Skeletal muscle tissue (tissue), 4 donors: Measurements from ENCODE around the gene LAMB1. TPM values are rescaled to one million over a fixed set of nuclear protein-coding genes. Genes with fewer than 3 reads are reported as not detected.

ENCODE experiments used
- H3K27ac ChIP-seq: one replicate; pipeline ENCODE4 v1.7.0; 2013; ENCODE audit warnings: mild to moderate bottlenecking, low read depth, low read length, inconsistent platforms
- H3K27me3 ChIP-seq, 3 donors: one replicate each; pipeline ENCODE4 v1.7.0; 2013; ENCODE audit warnings: low read length in 3 of 3; ENCODE audit not compliant: control insufficient read depth in 3 of 3, insufficient read depth in 3 of 3
- H3K36me3 ChIP-seq, 3 donors: one replicate each; pipeline ENCODE4 v1.7.0; 2013; ENCODE audit warnings: low read length in 3 of 3; ENCODE audit not compliant: control insufficient read depth in 3 of 3, insufficient read depth in 3 of 3
- H3K4me1 ChIP-seq, 3 donors: one replicate each; pipeline ENCODE4 v1.7.0; 2013; ENCODE audit warnings: low read length in 3 of 3, mild to moderate bottlenecking in 3 of 3; ENCODE audit not compliant: control insufficient read depth in 3 of 3, insufficient read depth in 3 of 3
- H3K4me3 ChIP-seq, 3 donors: one replicate each; pipeline ENCODE4 v1.7.0; 2013; ENCODE audit warnings: low read length in 3 of 3
- H3K9ac ChIP-seq, 3 donors: one replicate each; pipeline ENCODE4 v1.7.0; 2013; ENCODE audit warnings: low read length in 3 of 3, mild to moderate bottlenecking in 3 of 3, moderate library complexity in 2 of 3, low read depth in 1 of 3
- H3K9me3 ChIP-seq, 3 donors: one replicate each; pipeline ENCODE4 v1.7.0; 2013; ENCODE audit warnings: low read length in 3 of 3; ENCODE audit not compliant: control insufficient read depth in 3 of 3
- total RNA-seq: library from RNA; depleted of rRNA; stranded (reverse); fragments of >200 nt; gene quantifications from one replicate; pipeline ENCODE4 v1.2.3, GENCODE V29; 2014
- donor health status: Osteomylitis.

The LAMB1 gene
- total RNA-seq, 1 donor from 2014 or later = 195 TPM

DNA sequence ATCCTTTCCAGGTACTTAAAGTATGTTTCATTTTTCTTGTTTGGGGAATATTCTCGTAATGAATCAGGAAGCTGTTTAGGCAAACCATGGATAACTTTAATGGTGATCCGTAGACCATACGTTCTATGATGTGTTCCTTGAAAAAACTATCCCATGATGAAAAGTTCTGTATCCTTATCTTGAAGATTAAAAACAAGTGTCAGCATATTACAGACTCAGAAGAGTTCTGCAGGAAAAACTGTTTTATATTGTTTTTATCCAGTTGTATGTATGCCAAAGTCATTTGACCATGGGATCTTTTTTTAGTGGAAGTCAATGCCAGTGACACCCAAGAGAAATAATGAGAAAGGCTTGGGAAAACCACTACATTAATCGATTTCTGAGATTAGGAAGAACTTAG lies 59.9 kb downstream of the LAMB1 start:
- Histone ChIP-seq H3K27ac (no peak overlapping the region), H3K27me3 (no peaks in the 10 kb centered on the region), H3K9ac (no peak overlapping the region), H3K4me1 (peaks cover 24 to 29% (median 26%) of the 10 kb centered on the region in 3 donors), H3K36me3 (peaks cover 8 to 23% (median 15%) of the 10 kb centered on the region in 3 donors), H3K4me3 (no peak overlapping the region), H3K9me3 (no peaks in the 10 kb centered on the region)

DNA sequence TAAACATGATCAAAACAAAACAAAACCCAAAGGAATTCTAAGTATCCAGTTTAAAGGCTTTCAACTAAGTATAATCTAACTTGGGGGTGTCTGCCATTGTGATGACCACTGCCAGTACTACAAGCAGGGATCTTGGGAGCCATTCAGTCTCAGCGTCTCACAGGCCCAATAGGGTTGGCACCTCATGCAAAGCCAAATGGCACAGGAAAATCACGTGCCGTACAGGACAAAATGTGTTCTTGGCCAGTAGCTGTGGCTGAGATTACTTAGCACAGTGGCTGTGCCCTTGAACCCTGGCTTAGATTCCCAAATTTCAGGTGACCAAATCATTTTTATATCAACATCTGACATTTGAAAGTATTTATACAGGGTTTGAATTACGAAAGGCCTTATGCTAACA lies 62.0 kb downstream of the LAMB1 start:
- Histone ChIP-seq H3K9ac (no peak overlapping the region), H3K9me3 (no peaks in the 10 kb centered on the region), H3K27ac (no peak overlapping the region), H3K27me3 (no peaks in the 10 kb centered on the region), H3K4me3 (no peak overlapping the region), H3K36me3 (peaks cover 8 to 23% (median 15%) of the 10 kb centered on the region in 3 donors), H3K4me1 (peaks cover 28 to 35% (median 29%) of the 10 kb centered on the region in 3 donors)

DNA sequence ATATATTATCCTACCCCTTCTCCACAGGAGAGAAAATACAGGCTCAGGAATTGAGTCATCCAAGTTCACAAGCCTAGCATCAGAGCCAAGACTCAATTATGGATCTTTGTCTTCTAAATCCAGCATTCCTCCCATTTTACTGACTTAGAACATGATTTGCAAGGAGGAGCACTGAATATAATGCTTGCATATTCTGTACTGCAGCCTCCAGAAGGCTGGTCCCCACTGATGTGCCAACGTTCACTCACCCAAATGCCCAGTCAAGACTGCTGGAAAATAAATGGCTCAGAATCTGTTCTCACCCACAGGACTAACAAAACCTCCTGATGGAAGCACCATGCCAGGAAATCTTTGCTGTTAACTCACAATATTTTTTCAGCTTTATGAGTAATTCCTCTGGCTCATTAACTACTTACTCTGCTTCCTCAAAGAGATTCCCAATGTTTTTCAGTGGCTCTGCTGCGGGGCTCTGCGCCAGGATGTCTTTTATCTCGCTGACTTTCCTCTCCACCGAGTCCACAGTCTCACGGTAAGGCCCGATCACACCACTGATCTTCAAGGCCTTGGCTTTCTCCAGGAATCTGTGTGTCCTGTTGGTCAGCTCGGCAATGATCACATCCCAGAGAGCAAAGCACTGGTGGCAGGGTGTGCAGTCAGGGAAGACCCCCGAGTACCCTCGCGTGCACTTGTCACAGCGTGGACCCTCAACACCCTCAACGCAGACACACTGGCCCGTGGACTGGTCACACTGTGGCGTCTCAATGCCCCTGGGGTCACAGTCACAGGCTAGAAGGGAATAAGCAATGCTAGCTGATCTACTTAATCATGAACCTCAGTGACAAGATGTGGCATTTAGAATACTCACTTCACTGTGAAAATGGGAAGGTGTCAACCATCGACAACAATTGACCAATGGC lies 63.1 kb downstream of the LAMB1 start:
- Histone ChIP-seq H3K27me3 (no peaks in the 10 kb centered on the region), H3K27ac (peak overlapping the region; percentile 46), H3K4me1 (peaks cover 23 to 35% (median 24%) of the 10 kb centered on the region in 3 donors), H3K36me3 (peaks cover 8 to 26% (median 15%) of the 10 kb centered on the region in 3 donors), H3K4me3 (no peak overlapping the region), H3K9ac (no peak overlapping the region), H3K9me3 (no peaks in the 10 kb centered on the region)

DNA sequence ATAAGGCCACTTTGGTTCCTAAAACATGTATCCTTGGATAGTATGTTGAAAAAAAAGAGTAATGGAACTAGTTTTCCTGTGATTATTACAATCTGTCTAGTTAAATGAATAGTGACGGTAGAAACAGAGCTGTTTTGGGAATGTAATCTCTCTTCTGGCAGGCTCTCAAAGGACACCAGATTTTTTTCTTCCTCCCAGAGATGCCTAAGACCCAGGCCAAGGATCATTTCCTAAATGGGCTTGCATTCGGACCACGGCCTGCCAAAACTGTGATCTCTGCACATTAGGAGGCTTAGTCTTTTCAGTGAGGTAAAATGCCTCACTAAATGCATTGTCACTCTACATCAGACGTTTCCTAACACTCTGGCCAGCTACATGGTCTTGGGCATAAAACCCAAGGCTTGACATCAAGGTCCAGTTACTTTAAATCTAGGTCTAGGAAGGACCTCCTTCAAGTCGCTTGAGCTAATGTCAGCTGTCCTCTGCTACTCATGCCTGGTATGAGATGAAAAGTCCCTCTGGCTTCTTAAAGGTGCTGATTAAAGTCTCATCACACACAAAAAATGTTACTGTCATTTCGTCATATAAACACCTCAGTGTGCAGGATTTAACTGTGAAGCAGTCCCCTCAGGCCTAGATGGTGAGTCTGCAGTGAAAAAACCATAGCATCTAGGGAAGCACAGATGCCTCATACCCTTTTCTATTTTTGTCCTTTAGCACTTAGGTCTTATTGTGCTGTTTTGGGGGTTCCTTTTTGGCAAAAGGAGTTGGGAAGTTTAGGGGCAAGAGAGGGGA lies 64.3 kb downstream of the LAMB1 start:
- H3K36me3 ChIP-seq = peaks cover 8 to 26% (median 11%) of the 10 kb centered on the region in 3 donors

DNA sequence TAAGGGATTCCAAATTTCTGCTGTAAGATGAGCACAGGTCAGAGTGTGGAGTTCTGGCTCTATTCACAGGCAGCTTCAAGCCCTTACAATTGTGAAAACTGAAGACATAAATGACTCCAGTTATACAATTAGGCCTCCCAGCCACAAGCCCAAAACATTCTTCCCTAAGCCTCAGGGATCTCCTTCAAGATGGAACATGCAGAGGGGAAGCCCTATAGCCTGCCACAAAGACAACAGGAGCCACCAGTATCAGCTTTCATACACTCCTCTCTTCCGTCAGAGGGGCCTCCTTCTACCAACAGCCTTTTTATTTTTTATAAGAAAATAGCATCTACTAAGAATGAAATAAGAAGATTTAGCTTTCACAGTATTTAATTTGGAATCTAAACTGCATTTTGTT lies 65.4 kb downstream of the LAMB1 start:
- Histone ChIP-seq H3K36me3 (peaks cover 8 to 25% (median 10%) of the 10 kb centered on the region in 3 donors), H3K9me3 (no peaks in the 10 kb centered on the region), H3K4me3 (no peak overlapping the region), H3K27me3 (no peaks in the 10 kb centered on the region), H3K27ac (peak overlapping the region; percentile 5), H3K9ac (no peak overlapping the region), H3K4me1 (peaks cover 14 to 30% (median 20%) of the 10 kb centered on the region in 3 donors)

More for the DNA sequence above, 64.3 kb downstream of the LAMB1 start:
- no peaks in the 10 kb centered on the region for H3K9me3 ChIP-seq
- no peaks in the 10 kb centered on the region for H3K27me3 ChIP-seq
- H3K4me3 ChIP-seq = no peak overlapping the region
- peaks cover 16 to 30% (median 20%) of the 10 kb centered on the region in 3 donors for H3K4me1 ChIP-seq
- H3K9ac ChIP-seq = peak overlapping the region in 1 of 3 donors; percentile 4
- H3K27ac ChIP-seq = peak overlapping the region; percentile 5

DNA sequence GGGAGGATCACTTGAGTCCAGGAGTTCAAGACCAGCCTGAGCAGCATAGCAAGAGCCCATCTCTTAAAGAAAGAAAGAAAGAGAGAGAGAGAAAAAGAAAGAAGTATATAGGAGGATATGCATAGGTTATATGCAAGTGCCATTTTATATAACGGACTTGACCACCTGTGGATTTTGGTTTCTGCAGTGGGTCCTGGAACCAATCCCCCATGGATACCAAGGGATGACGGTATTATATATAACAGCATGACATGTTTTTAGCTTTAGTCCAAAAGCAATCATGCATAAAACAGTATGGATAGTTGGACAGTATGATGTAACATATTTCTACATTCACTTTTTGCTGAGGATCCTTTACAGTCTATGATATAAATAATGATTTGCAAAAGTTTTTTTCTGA lies 66.6 kb downstream of the LAMB1 start:
- no peak overlapping the region for H3K4me3 ChIP-seq
- H3K27me3 ChIP-seq = no peaks in the 10 kb centered on the region
- no peak overlapping the region for H3K27ac ChIP-seq
- H3K36me3 ChIP-seq = peaks cover 13 to 26% (median 18%) of the 10 kb centered on the region in 3 donors
- no peaks in the 10 kb centered on the region for H3K9me3 ChIP-seq
- H3K9ac ChIP-seq = no peak overlapping the region
- H3K4me1 ChIP-seq = peaks cover 14 to 30% (median 20%) of the 10 kb centered on the region in 3 donors

DNA sequence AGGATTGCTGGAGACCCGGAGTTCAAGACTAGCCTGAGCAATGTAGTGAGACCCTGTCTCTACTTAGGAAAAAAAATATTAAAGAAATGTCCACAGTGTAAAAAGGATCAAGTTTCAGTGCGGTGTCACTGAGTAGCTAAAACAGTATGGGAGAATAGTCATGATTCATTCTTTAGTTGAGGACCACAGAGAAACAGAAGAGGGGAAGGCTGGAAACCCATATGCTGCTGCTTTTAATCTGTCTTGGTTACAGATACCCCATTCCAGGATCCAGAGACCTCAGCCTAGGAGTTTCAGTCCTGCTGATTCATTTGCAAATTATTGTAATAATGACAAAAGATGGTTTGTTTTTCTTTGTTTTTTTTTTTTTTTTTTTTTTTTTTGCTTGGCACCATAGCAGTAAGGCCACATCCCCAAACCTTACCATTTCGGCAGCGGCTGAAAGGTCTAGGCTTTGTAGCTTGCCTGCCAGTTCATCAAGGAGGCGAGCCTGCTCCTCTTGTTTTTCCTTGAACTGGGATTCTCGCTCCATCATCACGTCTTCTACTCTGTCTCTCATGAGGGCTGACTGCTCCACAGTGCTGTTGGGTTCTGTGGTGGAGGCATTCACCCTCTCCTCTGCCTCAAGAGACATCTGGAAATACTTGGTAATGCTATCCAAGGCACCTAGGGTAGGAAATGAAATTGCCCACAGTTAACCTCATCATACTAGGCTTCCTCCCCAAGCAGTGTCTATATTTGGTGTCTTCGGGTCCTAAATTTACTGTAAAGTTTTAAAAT lies 67.8 kb downstream of the LAMB1 start:
- Histone ChIP-seq H3K27ac (no peak overlapping the region), H3K4me1 (peaks cover 12 to 25% (median 20%) of the 10 kb centered on the region in 3 donors), H3K27me3 (no peaks in the 10 kb centered on the region), H3K36me3 (peaks cover 9 to 23% (median 18%) of the 10 kb centered on the region in 3 donors), H3K9me3 (no peaks in the 10 kb centered on the region), H3K9ac (no peak overlapping the region), H3K4me3 (no peak overlapping the region)

DNA sequence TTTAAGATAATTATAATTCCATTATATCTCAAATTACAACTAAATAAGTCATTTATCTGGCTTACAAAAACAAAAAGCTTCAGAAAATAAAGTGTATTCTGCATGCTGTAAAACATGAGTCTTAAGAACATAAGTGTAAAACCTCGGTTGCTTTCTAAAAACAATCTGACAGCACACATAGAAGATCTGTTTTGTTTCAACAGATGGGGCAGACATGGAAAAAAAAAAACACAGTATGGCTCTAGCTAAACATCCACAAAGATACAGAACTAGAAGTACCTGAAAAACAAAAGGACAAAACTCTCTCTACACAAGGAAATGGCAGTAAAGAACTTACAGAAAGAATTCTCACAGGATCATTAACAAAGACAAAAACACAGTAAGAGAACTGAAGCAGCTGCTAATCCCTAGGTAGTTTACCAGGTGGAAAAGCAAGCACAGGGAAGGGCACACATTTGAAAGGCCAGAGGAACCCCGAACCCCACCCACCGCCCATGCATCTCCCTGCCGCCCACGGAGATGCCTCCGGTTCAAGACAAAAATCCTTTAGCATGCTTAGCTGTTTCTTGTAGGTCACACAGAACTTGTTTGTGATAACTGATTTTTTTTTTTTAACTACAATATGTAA lies 69.5 kb downstream of the LAMB1 start:
- Histone ChIP-seq H3K4me1 (peaks cover 2 to 13% (median 5%) of the 10 kb centered on the region in 3 donors), H3K27ac (no peak overlapping the region), H3K36me3 (peaks cover 6 to 24% (median 19%) of the 10 kb centered on the region in 3 donors), H3K9ac (no peak overlapping the region), H3K9me3 (no peaks in the 10 kb centered on the region), H3K27me3 (no peaks in the 10 kb centered on the region), H3K4me3 (no peak overlapping the region)

DNA sequence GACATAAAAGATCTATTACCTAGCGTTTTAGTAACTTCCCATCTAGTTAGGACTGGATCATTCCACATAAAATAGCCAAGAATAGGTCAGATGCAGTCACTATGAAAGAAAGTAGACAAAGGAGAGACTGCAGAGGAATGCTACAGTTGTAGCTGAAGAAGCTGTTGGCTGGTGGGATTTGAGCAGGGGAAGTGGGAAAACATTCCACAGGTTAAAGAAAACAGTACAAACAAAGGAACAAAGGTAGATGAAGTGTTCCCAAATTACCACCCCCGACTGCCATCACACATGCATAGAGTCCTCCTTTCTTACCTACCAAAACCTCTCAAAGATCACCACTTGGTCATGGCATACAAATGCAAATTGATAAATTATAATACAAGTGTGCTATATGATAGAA lies 70.2 kb downstream of the LAMB1 start:
- Histone ChIP-seq H3K4me1 (peaks cover 0 to 6% (median 3%) of the 10 kb centered on the region in 3 donors), H3K27ac (no peak overlapping the region), H3K9ac (no peak overlapping the region), H3K36me3 (peaks cover 6 to 24% (median 19%) of the 10 kb centered on the region in 3 donors), H3K27me3 (no peaks in the 10 kb centered on the region), H3K4me3 (no peak overlapping the region), H3K9me3 (no peaks in the 10 kb centered on the region)
